ENCODE measurements around the gene CTNND2.

DNA sequence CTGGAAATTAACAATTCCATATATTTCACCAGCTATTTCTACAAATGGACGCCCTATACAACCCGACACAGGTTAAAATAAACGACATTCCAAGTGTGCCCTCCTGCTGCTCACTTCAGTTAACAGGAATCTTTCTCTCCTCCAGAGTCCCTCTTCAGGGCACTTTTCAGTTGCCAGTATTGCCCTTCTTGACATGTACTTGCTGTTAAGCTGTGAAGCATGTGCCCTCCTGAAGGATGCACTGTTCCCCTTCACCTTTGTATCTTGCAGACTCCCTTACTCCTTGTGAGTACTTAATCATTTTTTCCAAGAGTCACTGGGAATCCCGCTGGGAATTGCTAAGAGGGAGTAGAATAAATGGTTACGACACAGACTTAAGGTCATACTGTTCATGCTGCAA lies 364.1 kb downstream of the CTNND2 start:
- no peak for TF ChIP-seq YY1 (IDR thresholded peaks at IDR 0.05; ENCODE audit: insufficient read depth, insufficient read length)
- no peak for TF ChIP-seq ZNF274 (IDR thresholded peaks at IDR 0.05; ENCODE audit: low read depth, low read length)
- no peak for TF ChIP-seq SUZ12 (IDR thresholded peaks at IDR 0.05; ENCODE audit: extremely low read depth, insufficient read depth, insufficient read length)
